Fibroblast of villous mesenchyme (primary cell): ENCODE results near the gene TMEM123. TPM values are rescaled to one million over a fixed set of nuclear protein-coding genes. Genes with fewer than 3 reads are reported as not detected.
"Not testable (repeated sequence)": the region's sequence is repeated elsewhere in the genome, so short reads cannot be mapped to it uniquely, and the experiment has no call there.

ENCODE experiments used
- DNase-seq: peaks from one replicate; pipeline ENCODE4 v3.0.0-alpha.2; 2010; ENCODE audit warnings: low read depth
- H3K4me3 ChIP-seq: 2 replicates; pipeline ENCODE4 v1.5.1; 2011; ENCODE audit warnings: low read depth, mild to moderate bottlenecking, low read length
- CTCF ChIP-seq: IDR thresholded peaks from 2 replicates; pipeline ENCODE4 v1.5.1; 2012; ENCODE audit warnings: low read depth, mild to moderate bottlenecking, low read length; ENCODE audit not compliant: insufficient read depth
- total RNA-seq: library from RNA; depleted of rRNA; stranded (reverse); fragments of >200 nt; gene quantifications from 2 replicates; pipeline ENCODE4 v1.2.3, GENCODE V29; 2012

The TMEM123 gene
- total RNA-seq, 1 donor = 89.8 TPM

- TF ChIP-seq CTCF = no peak
- DNase-seq = no peak
- no peak overlapping the region for H3K4me3 ChIP-seq
These were observed 73.7 kb downstream of the TMEM123 start for GRCh38 chr11:102378818-102379217.

- H3K4me3 ChIP-seq = no peak overlapping the region
- TF ChIP-seq CTCF = no peak
- DNase-seq = no peak
These were observed 74.7 kb downstream of the TMEM123 start for GRCh38 chr11:102377891-102378290.

- TF ChIP-seq CTCF = no peak
- H3K4me3 ChIP-seq = no peak overlapping the region
- no peak for DNase-seq
These were observed 76.7 kb downstream of the TMEM123 start for GRCh38 chr11:102375720-102376399.

DNA sequence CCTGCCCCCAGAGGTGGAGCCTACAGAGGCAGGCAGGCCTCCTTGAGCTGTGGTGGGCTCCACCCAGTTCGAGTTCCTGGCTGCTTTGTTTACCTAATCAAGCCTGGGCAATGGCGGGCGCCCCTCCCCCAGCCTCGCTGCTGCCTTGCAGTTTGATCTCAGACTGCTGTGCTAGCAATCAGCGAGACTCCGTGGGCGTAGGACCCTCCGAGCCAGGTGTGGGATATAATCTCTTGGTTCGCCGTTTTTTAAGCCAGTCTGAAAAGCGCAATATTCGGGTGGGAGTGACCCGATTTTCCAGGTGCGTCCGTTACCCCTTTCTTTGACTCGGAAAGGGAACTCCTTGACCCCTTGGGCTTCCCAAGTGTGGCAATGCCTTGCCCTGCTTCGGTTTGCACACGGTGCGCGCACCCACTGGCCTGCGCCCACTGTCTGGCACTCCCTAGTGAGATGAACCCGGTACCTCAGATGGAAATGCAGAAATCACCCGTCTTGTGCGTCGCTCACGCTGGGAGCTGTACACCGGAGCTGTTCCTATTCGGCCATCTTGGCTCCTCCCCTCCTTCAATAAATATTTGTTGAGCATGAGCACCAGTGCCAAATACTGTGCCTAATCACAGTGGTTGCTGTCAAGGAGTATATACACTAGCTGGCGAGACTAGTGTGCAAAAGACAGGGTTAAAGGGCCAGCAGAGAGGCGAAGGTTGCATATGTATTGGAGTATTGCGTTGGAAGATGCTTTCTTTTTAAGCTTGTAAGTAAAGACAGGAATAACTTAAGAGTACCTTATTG lies 77.7 kb downstream of the TMEM123 start:
- not testable (repeated sequence) for DNase-seq
- H3K4me3 ChIP-seq = peak overlapping the region; percentile 27

DNA sequence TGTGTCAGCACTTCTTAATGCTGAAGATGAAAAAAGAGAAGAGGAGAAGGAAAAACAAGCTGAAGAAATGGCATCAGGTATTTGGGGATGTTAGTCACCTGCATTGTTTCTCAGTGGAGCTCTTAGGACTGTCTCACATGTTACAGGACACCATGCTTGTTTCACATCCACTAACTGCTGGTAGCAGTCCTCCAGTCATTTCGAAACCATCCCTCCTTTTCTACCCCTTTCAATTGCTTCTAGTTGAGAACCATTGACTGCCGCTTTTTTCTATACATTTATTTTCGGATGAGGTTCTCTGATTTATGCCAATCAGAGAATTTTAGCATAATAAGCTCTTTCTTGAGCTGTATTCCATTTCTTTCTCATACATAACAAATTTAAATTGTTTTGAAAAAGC lies 84.1 kb downstream of the TMEM123 start:
- H3K4me3 ChIP-seq = no peak overlapping the region
- no peak for DNase-seq
- TF ChIP-seq CTCF = no peak

DNA sequence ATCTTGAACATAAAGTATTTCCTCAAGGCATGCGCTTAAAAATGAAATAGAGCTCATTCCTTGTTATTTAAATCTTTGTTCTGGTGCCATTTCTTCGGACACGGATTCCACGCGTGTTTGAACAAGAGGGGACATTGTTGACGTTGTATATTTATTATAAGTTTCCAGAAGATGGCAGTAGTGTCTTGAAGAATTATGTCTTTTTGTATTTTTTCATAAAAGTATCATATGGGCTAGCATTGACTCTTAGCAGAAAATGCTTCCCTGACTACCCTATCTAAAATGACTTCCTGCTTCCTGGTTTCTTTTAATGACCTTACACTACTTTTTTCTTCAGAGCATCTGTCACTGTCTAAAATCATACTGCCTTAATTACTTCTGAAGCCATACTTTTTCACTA lies 85.2 kb downstream of the TMEM123 start:
- no peak for TF ChIP-seq CTCF
- DNase-seq = no peak
- no peak overlapping the region for H3K4me3 ChIP-seq

DNA sequence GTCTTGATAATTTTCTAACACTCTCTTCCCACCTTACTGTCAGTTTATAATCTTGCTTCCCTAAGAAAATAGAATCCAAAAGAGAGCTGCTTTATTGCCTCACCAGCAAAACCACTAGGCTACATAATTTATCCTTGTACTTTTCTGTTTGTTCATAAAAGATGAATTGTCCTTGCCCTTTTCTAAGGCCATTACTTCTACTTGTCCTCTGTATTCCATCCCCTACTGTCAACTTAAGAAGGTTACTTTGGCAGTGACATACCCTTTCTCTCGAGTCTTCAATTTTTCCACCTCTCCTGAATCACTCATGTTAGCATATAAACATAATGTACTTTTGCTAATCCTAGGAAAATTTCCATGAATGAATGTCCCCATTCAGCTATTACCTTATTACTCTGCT lies 87.6 kb downstream of the TMEM123 start:
- DNase-seq = no peak
- TF ChIP-seq CTCF = no peak
- H3K4me3 ChIP-seq = no peak overlapping the region
